Epithelial cell of proximal tubule (primary cell): ENCODE results near the gene SLC7A1. TPM values are rescaled to one million over a fixed set of nuclear protein-coding genes. Genes with fewer than 3 reads are reported as not detected.

Experiments
- DNase-seq: peaks from one replicate; pipeline ENCODE4 v3.0.0-alpha.2; 2011; ENCODE audit warnings: low read depth
- H3K4me3 ChIP-seq: 2 replicates; pipeline ENCODE4 v1.5.1; 2011; ENCODE audit warnings: low read depth, mild to moderate bottlenecking, low read length
- CTCF ChIP-seq: conservative IDR thresholded peaks from 2 replicates; pipeline ENCODE4 v1.5.1; 2012; ENCODE audit warnings: low read depth, mild to moderate bottlenecking, low read length
- total RNA-seq: library from RNA; depleted of rRNA; stranded (reverse); fragments of >200 nt; gene quantifications from 2 replicates; pipeline ENCODE4 v1.2.3, GENCODE V29; 2015

Gene SLC7A1
- total RNA-seq, 1 donor from 2014 or later = 48.5 TPM

- DNase-seq = no peak
- no peak for TF ChIP-seq CTCF
- H3K4me3 ChIP-seq = no peak overlapping the region
These were observed 68.7 kb downstream of the SLC7A1 start for GRCh38 chr13:29526741-29527140.

DNA sequence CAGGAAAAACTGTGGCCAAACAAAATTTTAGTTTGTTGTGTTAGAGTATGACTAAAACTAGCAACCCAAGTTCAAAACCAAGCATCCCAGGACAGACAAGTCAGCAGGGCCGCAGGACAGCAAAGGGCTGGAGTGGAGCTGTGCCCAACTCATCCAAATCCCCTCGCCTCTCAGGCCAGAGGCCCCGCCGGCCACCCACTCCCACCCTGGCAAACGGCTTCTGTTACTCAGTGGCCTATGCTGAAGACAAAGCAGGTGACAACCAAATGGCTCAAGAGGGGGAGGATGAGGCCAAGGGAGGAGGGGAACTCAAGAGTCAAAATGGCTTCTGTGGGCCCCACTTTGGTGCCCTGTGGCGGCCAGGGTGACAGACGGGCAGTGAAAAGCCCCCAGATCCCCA is 69.7 kb downstream of the SLC7A1 start:
- no peak overlapping the region for H3K4me3 ChIP-seq
- TF ChIP-seq CTCF = no peak
- DNase-seq = no peak

DNA sequence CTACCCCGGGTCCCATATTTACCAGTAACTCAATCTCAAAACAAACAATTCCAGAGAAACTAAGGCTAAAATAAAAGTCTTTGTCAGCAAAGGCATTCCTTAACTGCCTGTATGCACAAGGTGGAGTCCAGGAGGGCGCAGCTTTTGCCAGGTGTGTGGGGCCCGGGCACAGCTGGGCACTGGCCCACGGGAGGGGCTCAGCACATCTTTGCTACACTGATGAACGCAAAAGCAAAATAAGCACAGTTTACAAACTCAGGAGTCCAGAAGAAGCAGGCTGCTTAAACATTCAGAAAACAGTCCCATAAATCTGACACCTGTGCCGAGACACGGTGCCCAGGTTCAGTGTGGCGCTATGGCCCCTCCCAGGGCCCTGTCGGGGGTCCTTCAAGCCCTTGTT is 70.8 kb downstream of the SLC7A1 start:
- TF ChIP-seq CTCF = no peak
- no peak overlapping the region for H3K4me3 ChIP-seq
- DNase-seq = no peak

DNA sequence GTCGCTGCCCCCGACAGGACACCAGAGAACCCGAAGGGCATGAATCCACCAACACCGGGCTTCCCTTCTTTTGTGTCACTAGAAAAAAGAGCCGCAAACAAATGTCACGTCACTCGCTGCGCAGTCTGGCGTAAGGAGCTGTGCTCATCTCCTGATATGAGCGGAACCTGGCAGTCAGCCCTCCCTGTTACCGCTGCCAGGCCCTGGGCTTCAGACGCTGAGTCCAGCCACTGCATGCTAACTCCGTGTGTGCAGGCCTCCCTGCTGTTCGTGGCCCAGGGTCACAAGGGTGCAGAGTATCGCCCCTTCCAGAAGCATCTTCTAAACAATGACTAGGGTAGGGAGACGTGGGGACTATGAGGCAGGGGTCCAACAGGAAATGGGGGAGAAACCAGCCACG is 71.3 kb downstream of the SLC7A1 start:
- no peak for TF ChIP-seq CTCF
- DNase-seq = no peak
- H3K4me3 ChIP-seq = no peak overlapping the region

DNA sequence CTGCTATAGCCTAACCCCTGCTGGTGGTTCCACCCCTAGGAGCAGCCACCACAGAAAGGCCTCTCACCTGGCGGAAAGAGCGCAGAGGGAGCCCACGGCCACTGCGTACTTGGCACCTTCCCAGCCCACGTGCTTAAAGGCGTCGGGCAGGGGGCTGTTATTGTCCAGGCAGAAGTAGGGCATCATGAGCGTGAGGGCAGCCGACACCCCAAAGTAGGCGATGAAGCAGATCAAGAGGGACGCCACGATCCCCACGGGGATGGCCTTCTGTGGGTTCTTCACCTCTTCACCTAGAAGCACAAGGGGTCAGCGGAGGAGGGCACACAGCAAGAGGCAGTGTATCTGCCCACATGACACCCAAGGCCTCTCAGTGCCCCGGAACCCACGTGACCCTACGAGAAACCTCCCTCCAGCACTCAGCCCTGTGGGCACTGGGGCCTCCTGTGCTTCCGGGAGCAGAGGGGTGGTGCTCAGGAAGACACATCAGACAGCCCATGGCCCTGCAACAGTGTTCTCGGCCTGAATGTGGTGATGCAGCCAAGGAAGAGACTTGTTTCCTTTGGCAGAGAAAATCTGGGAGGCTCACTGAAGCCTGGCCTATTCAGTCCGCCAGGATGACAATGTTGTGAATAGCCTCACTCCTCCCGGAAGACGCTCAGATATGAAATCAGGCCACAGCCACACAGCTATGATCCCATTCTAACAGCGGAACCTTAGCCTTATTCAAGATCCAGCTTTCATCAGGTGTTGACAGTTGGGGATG is 72.1 kb downstream of the SLC7A1 start:
- TF ChIP-seq CTCF = no peak
- no peak overlapping the region for H3K4me3 ChIP-seq
- no peak for DNase-seq

DNA sequence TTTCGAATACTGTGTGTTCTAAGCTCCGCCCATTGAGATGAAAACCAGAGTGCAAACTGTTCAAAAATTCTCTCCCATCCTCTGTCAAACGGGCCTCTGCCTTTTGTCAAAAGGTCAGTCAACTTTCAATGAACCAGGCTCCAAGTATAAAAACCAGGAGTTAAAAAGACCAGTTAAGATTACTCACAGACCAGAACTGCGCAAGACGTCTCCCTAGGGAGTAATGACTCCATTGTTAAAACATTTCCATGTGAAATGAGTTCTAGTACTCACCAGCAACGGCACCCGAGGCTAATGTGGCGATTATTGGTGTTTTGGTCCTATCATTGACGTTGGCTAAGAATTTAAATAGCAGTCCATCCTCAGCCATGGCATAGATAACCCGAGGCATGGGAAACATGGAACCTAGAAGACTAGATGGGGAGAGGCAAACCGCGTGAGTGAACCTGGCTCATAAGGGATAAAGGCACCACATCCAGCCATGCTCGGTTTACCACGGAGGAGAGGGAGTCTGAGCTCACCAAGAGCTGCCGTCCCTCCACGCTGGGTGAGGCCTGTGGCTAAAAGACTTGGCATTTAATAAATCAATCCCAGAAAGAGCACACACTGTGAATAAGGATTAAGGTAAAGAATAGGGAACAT is 73.3 kb downstream of the SLC7A1 start:
- TF ChIP-seq CTCF = no peak

GRCh38 chr13:29521336-29521735 is 74.2 kb downstream of the SLC7A1 start:
- no peak for TF ChIP-seq CTCF
- no peak overlapping the region for H3K4me3 ChIP-seq
- no peak for DNase-seq

More for the DNA sequence above, 73.3 kb downstream of the SLC7A1 start:
- H3K4me3 ChIP-seq = no peak overlapping the region
- DNase-seq = no peak
